ENCODE results near the gene POU2AF1.
A peak's percentile ranks its signal among the peaks of the same experiment; 100 is the strongest.

DNA sequence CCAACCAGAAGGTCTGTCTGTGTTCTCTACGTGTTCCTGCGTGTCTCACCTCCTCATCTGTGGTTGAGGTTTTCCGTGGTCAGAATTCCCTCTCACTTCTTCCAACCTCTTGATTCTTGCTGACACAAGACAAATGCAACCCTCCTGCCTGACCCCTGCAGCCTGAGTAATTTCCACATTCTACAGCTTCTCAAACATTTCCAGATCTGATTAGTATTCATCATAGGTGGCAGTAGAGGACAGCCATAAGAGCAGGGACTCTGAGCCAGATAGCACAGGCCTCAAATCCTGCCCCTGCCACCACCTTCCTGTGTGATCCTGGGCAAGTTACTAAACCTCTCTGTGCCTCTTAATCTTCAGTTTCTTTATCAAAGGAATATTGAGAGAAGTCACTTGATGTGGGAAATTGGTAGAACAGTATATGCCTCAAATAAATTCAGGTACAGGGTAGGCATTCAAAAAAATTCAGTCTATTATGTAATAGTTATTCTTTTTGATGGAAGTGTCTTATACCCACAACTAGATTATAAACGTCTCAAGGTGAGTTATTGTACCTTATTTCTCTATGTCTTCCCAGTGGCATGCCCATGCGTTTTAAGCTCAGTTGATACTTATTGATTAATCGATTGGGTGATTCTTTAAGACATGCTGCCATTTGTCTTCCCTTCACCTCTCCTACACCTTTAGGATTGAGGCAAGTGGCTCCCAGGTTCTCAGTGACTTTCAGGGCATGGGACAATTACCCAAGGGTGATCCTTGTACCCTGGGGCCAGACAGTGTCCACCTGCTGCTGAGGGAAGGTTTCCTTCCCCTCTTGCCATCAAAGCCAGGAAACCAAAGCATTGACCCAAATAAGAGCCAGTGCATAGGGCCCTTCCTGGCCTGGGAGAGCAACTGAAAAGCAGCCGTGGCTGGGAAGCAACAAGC lies 19.6 kb downstream of the POU2AF1 start:
- TF ChIP-seq, protein P1, sequence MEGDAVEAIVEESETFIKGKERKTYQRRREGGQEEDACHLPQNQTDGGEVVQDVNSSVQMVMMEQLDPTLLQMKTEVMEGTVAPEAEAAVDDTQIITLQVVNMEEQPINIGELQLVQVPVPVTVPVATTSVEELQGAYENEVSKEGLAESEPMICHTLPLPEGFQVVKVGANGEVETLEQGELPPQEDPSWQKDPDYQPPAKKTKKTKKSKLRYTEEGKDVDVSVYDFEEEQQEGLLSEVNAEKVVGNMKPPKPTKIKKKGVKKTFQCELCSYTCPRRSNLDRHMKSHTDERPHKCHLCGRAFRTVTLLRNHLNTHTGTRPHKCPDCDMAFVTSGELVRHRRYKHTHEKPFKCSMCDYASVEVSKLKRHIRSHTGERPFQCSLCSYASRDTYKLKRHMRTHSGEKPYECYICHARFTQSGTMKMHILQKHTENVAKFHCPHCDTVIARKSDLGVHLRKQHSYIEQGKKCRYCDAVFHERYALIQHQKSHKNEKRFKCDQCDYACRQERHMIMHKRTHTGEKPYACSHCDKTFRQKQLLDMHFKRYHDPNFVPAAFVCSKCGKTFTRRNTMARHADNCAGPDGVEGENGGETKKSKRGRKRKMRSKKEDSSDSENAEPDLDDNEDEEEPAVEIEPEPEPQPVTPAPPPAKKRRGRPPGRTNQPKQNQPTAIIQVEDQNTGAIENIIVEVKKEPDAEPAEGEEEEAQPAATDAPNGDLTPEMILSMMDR (conservative IDR thresholded peaks at IDR 0.05; ENCODE audit: low read length): peak; percentile 43
- no peak for TF ChIP-seq EZH2phosphoT487 (IDR thresholded peaks at IDR 0.05; ENCODE audit: borderline replicate concordance)
